Lower lobe of right lung (tissue), 2 donors: ENCODE results near the gene KLK15. TPM values are rescaled to one million over a fixed set of nuclear protein-coding genes. Genes with fewer than 3 reads are reported as not detected.

Experiments
- ATAC-seq, 2 donors: fragments of 200-7000 bp; cut with Tn5 transposase; one replicate each; pipeline ENCODE4 v1.9.1; 2020 to 2022; ENCODE audit warnings: mild to moderate bottlenecking in 2 of 2, moderate library complexity in 2 of 2
- DNase-seq: peaks from one replicate; pipeline ENCODE4 v3.0.0-alpha.2; 2020
- H3K27ac ChIP-seq: fragments of 200-600 bp; one replicate; pipeline ENCODE4 v1.8.0; 2022
- H3K27me3 ChIP-seq: fragments of 200-600 bp; one replicate; pipeline ENCODE4 v1.8.0; 2022; ENCODE audit warnings: low read depth
- H3K36me3 ChIP-seq: fragments of 200-600 bp; one replicate; pipeline ENCODE4 v1.8.0; 2022; ENCODE audit warnings: mild to moderate bottlenecking
- H3K4me1 ChIP-seq: fragments of 200-600 bp; one replicate; pipeline ENCODE4 v1.8.0; 2022
- H3K4me3 ChIP-seq: fragments of 200-600 bp; one replicate; pipeline ENCODE4 v1.8.0; 2022; ENCODE audit warnings: mild to moderate bottlenecking
- H3K9me3 ChIP-seq: fragments of 200-600 bp; one replicate; pipeline ENCODE4 v1.8.0; 2022
- intact Hi-C: fragments of 100-400 bp; cut with DNase I; formaldehyde crosslinking; loops from one replicate; pipeline ENCODE4 v1.11.0; 2022
- total RNA-seq: library from RNA; stranded (reverse); fragmentation: NEBNext Ultra II Directional; extraction: Animal tissue kit (Norgen Biotek cat#: 25700); gene quantifications from one replicate; pipeline ENCODE4 v1.2.1, GENCODE V29; 2021
- TF ChIP-seq, protein P1 (sequence below): fragments of 200-600 bp; IDR thresholded peaks from one replicate; pipeline ENCODE4 v1.8.0; 2022; ENCODE audit warnings: antibody characterized with exemption, mild to moderate bottlenecking
- donor health status: DM: no; HTN: yes; CAD: no; lungs with severe emphysema.

KLK15 gene
- total RNA-seq, 1 donor from 2014 or later, result not detected

DNA sequence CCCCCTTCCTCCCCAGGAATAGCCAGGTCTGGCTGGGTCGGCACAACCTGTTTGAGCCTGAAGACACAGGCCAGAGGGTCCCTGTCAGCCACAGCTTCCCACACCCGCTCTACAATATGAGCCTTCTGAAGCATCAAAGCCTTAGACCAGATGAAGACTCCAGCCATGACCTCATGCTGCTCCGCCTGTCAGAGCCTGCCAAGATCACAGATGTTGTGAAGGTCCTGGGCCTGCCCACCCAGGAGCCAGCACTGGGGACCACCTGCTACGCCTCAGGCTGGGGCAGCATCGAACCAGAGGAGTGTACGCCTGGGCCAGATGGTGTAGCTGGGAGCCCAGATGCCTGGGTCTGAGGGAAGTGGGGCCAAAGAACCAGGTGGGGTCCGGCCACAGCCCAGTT is 43.1 kb upstream of the KLK15 start:
- intact Hi-C loops, result no loop called here
- DNase-seq (no peak), ATAC-seq (no peak)
- H3K4me1 ChIP-seq, result no peaks in the 10 kb centered on the region
- H3K27ac ChIP-seq, result no peak overlapping the region
- no peaks in the 10 kb centered on the region for H3K36me3 ChIP-seq
- H3K9me3 ChIP-seq, result no peaks in the 10 kb centered on the region
- H3K4me3 ChIP-seq, result no peak overlapping the region
- TF ChIP-seq, protein P1, sequence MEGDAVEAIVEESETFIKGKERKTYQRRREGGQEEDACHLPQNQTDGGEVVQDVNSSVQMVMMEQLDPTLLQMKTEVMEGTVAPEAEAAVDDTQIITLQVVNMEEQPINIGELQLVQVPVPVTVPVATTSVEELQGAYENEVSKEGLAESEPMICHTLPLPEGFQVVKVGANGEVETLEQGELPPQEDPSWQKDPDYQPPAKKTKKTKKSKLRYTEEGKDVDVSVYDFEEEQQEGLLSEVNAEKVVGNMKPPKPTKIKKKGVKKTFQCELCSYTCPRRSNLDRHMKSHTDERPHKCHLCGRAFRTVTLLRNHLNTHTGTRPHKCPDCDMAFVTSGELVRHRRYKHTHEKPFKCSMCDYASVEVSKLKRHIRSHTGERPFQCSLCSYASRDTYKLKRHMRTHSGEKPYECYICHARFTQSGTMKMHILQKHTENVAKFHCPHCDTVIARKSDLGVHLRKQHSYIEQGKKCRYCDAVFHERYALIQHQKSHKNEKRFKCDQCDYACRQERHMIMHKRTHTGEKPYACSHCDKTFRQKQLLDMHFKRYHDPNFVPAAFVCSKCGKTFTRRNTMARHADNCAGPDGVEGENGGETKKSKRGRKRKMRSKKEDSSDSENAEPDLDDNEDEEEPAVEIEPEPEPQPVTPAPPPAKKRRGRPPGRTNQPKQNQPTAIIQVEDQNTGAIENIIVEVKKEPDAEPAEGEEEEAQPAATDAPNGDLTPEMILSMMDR, result no peak
- peaks cover 35% of the 10 kb centered on the region for H3K27me3 ChIP-seq

DNA sequence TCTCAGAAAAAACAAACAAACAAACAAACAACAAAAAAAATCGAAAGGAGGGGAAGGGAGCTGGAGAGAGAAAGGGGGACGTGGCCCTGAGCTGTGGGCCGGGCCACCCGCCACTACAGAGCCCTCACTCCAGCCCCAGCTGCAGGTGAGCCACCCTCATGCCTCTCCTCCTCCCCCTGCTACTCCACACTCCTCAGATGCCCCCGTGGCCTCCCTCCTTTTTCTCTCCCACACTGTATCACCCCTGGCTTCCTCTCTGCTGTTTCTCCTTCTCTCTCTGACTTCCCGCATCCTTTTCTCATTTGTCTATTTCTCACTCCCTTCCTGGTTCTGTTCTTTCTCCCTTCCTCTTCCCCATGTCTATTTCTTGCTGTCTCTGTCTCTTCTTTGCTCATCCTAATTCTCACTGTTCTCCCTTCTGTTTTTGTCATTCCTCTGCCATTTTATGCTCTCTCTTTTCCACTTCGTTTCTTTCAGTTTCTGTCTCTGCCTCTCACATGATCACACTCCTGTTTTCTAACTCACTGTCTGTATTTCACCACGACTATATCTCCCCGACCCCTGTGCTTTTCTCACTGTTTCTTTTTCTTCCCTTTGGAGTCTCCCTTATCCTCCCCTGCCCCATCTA is 42.5 kb upstream of the KLK15 start:
- ATAC-seq (no peak), DNase-seq (no peak)
- Histone ChIP-seq H3K4me3 (no peak overlapping the region), H3K27ac (no peak overlapping the region), H3K4me1 (no peaks in the 10 kb centered on the region), H3K36me3 (no peaks in the 10 kb centered on the region), H3K27me3 (peaks cover 31% of the 10 kb centered on the region), H3K9me3 (no peaks in the 10 kb centered on the region)
- intact Hi-C loops, result no loop called here
- TF ChIP-seq, protein P1, result no peak

DNA sequence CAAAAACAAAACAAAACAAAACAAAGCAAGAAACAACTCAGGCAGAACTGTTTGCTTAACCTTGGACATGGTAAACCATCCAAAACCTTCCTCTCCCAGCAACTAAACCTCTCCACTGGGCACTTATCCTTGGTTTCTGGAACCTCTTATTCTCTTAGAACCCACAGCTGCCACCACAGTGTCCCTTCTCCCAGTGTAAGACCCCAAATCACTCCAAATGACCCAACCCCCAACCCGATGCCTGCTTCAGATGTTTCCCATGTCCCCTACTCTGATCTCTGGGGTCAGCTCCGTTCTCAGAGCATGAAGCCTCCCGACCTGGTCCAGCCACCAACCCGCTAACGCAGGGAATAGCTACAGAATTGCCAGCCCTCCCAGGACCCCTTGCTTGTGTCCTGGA is 40.8 kb upstream of the KLK15 start:
- Histone ChIP-seq H3K27ac (no peak overlapping the region), H3K9me3 (no peaks in the 10 kb centered on the region), H3K27me3 (peaks cover 29% of the 10 kb centered on the region), H3K4me3 (no peak overlapping the region), H3K36me3 (no peaks in the 10 kb centered on the region), H3K4me1 (no peaks in the 10 kb centered on the region)
- DNase-seq, result no peak
- TF ChIP-seq, protein P1, result no peak
- ATAC-seq, result no peak
- intact Hi-C loops, result no loop called here

DNA sequence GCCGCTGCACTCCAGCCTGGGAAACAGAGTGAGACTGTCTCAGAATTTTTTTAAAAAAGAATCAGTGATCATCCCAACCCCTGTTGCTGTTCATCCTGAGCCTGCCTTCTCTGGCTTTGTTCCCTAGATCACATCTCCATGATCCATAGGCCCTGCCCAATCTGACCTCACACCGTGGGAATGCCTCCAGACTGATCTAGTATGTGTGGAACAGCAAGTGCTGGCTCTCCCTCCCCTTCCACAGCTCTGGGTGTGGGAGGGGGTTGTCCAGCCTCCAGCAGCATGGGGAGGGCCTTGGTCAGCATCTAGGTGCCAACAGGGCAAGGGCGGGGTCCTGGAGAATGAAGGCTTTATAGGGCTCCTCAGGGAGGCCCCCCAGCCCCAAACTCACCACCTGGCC is 39.7 kb upstream of the KLK15 start, which contains the start of gene KLK2:
Gene KLK2, plus strand, starts transcription at position 384 of the 400 bp plus-strand sequence. CDS start 35 bp downstream, outside the sequence.
- intact Hi-C loops, result no loop called here
- H3K27ac ChIP-seq, result no peak within 1 kb of the TSS
- ATAC-seq, result no peak
- no peaks in the 10 kb centered on the region for H3K4me1 ChIP-seq
- H3K9me3 ChIP-seq, result no peaks in the 10 kb centered on the region
- TF ChIP-seq, protein P1, result no peak
- H3K36me3 ChIP-seq, result no peaks in the 10 kb centered on the region
- H3K4me3 ChIP-seq, result no peak within 1 kb of the TSS
- peaks cover 24% of the 10 kb centered on the region for H3K27me3 ChIP-seq
- no peak for DNase-seq

DNA sequence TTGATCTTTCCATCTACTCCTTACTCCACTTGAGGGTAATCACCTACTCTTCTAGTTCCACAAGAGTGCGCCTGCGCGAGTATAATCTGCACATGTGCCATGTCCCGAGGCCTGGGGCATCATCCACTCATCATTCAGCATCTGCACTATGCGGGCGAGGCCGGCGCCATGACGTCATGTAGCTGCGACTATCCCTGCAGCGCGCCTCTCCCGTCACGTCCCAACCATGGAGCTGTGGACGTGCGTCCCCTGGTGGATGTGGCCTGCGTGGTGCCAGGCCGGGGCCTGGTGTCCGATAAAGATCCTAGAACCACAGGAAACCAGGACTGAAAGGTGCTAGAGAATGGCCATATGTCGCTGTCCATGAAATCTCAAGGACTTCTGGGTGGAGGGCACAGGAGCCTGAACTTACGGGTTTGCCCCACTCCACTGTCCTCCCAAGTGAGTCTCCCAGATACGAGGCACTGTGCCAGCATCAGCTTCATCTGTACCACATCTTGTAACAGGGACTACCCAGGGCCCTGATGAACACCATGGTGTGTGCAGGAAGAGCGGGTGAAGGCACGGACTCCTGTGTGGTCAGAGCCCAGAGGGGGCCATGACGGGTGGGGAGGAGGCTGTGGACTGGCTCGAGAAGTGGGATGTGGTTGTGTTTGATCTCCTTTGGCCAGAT is 37.2 kb upstream of the KLK15 start:
- H3K9me3 ChIP-seq, result no peaks in the 10 kb centered on the region
- H3K27me3 ChIP-seq, result peaks cover 26% of the 10 kb centered on the region
- intact Hi-C loops, result no loop called here
- H3K36me3 ChIP-seq, result no peaks in the 10 kb centered on the region
- no peaks in the 10 kb centered on the region for H3K4me1 ChIP-seq
- H3K27ac ChIP-seq, result no peak overlapping the region
- no peak for ATAC-seq
- no peak overlapping the region for H3K4me3 ChIP-seq
- TF ChIP-seq, protein P1, result no peak
- DNase-seq, result no peak
